ENCODE measurements around the gene NOTUM.

NOTUM gene

GRCh38 chr17:81977211-81977808 lies 16.3 kb upstream of the NOTUM start, which contains the start of gene ASPSCR1:
Gene ASPSCR1 (plus strand): TSS chr17:81977629. CDS start chr17:81977647, 18 bp downstream.
- no peak for DNase-seq (ENCODE audit: low read depth, low spot score)

GRCh38 chr17:81976332-81977210 lies 15.6 kb upstream of the NOTUM start:
- DNase-seq (ENCODE audit: low read depth, low spot score), result no peak

- DNase-seq (ENCODE audit: low read depth, low spot score), result no peak
Observed at GRCh38 chr17:81973432-81973831, 12.4 kb upstream of the NOTUM start.

- no peak for DNase-seq (ENCODE audit: low read depth, low spot score)
Observed at GRCh38 chr17:81968850-81969812, 8.1 kb upstream of the NOTUM start.

- DNase-seq (ENCODE audit: low read depth, low spot score), result no peak
Observed at GRCh38 chr17:81968396-81968745, 7.4 kb upstream of the NOTUM start.

- DNase-seq (ENCODE audit: low read depth, low spot score), result peak; percentile 61
Observed at GRCh38 chr17:81967533-81968395, 6.8 kb upstream of the NOTUM start.

- no peak for DNase-seq (ENCODE audit: low read depth, low spot score)
Observed at GRCh38 chr17:81967244-81967532, 6.2 kb upstream of the NOTUM start.

- no peak for DNase-seq (ENCODE audit: low read depth, low spot score)
Observed at GRCh38 chr17:81966343-81967243, 5.6 kb upstream of the NOTUM start.

GRCh38 chr17:81964081-81964849 lies 3.3 kb upstream of the NOTUM start:
- DNase-seq (ENCODE audit: low read depth, low spot score), result no peak

- no peak for DNase-seq (ENCODE audit: low read depth, low spot score)
Observed at GRCh38 chr17:81962499-81963441, 1.8 kb upstream of the NOTUM start.

- DNase-seq (ENCODE audit: low read depth, low spot score), result no peak
Observed at GRCh38 chr17:81961521-81962498, 823 bp upstream of the NOTUM start.

GRCh38 chr17:81960130-81960958 lies 643 bp downstream of the NOTUM start:
- no peak for DNase-seq (ENCODE audit: low read depth, low spot score)

- no peak for DNase-seq (ENCODE audit: low read depth, low spot score)
Observed at GRCh38 chr17:81959362-81960129, 1.4 kb downstream of the NOTUM start.

- no peak for DNase-seq (ENCODE audit: low read depth, low spot score)
Observed at GRCh38 chr17:81958633-81959342, 2.2 kb downstream of the NOTUM start.

Data from iPS DF 19.7 (cell line).